ENCODE measurements around the gene SGSM1.
"Not testable (repeated sequence)": the region's sequence is repeated elsewhere in the genome, so short reads cannot be mapped to it uniquely, and the experiment has no call there.

SGSM1 gene

DNA sequence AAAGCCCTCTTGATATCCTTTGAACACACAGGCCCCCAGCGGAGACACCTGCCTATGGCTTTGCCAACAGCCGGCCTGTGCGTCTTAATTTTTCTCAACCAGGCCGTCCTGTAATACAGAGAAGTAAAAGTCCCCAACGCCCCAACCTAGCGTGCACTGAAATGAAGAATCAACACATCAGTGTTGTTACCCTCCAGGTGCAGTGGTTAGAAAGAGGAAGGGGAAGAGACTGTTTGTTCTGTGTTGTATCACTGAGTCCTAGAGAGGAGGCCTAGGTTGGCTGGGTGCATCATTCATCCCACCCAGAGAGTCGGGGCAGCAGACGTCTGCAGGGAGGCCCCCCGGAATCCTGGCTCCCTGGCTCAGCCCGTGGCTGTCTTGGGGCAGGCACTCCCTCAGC, 25.7 kb downstream of the SGSM1 start:
- POLR2A ChIA-PET = no interaction called here
- CTCF ChIA-PET = interaction anchor here (1.2 kb wide), 1 partner anchor 18 kb away, joined by 7 read pairs; no protein-coding TSS in a partner anchor
- no peak overlapping the region for H3K4me3 ChIP-seq (ENCODE audit: low read depth, low read length)
- TF ChIP-seq, protein P1, sequence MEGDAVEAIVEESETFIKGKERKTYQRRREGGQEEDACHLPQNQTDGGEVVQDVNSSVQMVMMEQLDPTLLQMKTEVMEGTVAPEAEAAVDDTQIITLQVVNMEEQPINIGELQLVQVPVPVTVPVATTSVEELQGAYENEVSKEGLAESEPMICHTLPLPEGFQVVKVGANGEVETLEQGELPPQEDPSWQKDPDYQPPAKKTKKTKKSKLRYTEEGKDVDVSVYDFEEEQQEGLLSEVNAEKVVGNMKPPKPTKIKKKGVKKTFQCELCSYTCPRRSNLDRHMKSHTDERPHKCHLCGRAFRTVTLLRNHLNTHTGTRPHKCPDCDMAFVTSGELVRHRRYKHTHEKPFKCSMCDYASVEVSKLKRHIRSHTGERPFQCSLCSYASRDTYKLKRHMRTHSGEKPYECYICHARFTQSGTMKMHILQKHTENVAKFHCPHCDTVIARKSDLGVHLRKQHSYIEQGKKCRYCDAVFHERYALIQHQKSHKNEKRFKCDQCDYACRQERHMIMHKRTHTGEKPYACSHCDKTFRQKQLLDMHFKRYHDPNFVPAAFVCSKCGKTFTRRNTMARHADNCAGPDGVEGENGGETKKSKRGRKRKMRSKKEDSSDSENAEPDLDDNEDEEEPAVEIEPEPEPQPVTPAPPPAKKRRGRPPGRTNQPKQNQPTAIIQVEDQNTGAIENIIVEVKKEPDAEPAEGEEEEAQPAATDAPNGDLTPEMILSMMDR (IDR thresholded peaks at IDR 0.05; ENCODE audit: insufficient read depth, low read length, missing control alignments) = no peak
- no peak for DNase-seq (ENCODE audit: low read depth, low spot score)

DNA sequence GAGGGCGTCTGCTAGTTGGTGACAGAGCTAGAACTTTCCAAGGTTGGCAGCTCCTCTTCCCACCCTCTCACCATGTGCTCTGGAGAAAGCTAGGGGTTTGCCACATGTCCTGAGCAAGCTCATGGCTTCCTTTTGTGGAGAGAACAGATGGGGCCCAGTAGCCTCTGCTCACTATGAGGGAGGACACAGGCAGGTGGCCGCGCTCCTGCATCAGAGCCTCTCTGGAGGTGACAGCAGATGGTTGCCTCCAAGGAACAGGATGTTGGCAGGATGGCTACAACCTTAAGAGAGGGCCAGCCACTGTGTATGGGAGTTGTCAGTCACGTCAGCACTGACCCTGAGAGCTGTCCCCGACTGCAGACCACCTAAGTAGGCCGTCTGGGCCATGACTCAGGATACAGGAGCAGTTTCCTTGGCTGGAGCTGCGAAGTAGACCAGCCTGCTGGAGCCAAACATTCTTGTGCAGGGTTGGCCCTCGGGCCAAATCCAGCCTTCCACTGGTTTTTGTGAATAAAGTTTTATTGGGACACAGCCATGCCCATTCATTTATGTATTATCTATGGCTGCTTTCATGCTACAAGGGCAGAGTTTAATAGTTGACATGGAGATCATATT, 28.0 kb downstream of the SGSM1 start:
- H3K4me3 ChIP-seq (ENCODE audit: low read depth, low read length) = no peak overlapping the region
- CTCF ChIA-PET = interaction anchor here (1.3 kb wide), 1 partner anchor 31 kb away, joined by 5 read pairs; no protein-coding TSS in a partner anchor
- TF ChIP-seq, protein P1 (IDR thresholded peaks at IDR 0.05; ENCODE audit: insufficient read depth, low read length, missing control alignments) = no peak
- DNase-seq (ENCODE audit: low read depth, low spot score) = no peak
- POLR2A ChIA-PET = no interaction called here

DNA sequence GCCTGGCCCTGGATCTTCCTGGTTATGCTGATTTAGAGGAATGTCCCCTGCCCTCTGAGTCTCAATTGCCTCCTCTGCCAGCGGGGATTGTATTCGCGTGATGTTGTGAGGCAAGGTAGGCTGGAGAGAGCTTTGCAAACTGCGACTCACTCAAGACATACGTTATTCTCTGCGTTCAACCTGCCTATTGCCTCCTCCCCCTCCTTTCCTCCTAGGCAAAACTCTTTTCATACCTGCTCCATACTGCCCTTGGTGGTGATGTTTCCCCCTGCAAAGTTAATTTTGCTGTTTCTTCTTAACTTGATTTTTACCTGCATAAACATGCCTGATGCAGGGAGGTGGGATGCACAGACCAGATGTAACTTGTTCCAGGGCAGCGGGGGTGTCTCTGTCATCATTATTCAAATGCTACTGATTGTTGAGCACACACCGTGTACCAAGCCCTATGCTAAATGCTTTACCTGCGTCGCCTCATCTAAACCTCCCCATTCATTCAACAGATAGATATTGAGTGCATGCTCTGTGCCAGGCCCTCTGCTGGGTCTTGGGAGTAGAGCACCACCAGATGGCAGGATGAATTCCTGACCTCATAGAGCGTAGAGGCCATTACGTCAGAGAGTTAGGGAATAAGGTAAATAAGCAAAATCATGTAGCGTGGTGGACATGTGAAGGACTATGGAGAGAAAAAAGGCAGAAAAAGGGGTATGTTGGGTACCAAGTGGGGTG, 29.0 kb downstream of the SGSM1 start:
- DNase-seq (ENCODE audit: low read depth, low spot score) = no peak

DNA sequence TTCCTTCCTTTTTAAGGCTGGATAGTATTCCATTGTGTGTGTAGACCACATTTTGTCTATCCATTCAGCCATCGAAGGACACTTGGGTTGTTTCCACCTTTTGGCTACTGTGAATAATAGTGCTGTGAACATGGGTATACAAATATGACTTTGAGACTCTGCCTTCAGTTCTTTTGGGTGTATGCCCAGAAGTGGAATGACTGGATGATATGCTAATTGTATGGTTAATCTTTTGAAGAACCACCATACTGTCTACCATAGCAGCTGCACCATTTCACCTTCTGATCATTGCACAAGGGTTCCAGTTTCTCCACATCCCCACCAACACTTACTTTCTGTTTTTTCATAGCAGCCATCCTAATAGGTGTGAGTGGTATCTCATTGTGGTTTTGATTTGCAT, 30.3 kb downstream of the SGSM1 start:
- TF ChIP-seq, protein P1 (IDR thresholded peaks at IDR 0.05; ENCODE audit: insufficient read depth, low read length, missing control alignments) = no peak
- no peak overlapping the region for H3K4me3 ChIP-seq (ENCODE audit: low read depth, low read length)
- ChIA-PET CTCF (no interaction called here), POLR2A (no interaction called here)
- DNase-seq (ENCODE audit: low read depth, low spot score) = no peak

More for the DNA sequence above, 29.0 kb downstream of the SGSM1 start:
- TF ChIP-seq, protein P1 (IDR thresholded peaks at IDR 0.05; ENCODE audit: insufficient read depth, low read length, missing control alignments) = no peak
- ChIA-PET POLR2A (no interaction called here), CTCF (interaction anchor here (1.3 kb wide), 1 partner anchor 32 kb away, joined by 5 read pairs; no protein-coding TSS in a partner anchor)
- H3K4me3 ChIP-seq (ENCODE audit: low read depth, low read length) = no peak overlapping the region

DNA sequence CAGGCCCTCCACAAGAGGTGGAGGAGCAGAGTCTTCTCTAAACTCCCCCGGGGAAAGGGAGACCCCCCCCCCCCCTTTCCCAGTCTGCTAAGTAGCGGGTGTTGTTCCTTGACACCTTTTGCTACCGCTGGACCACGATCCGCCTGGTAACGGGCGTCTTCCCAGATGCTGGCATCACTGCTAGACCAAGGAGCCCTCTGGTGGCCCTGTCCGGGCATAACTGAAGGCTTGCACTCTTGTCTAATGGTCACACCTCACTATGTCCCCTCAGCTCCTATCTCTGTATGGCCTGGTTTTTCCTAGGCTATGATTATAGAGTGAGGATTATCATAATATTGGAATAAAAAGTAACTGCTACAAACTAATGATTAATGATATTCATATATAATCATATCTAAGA, 31.5 kb downstream of the SGSM1 start:
- DNase-seq (ENCODE audit: low read depth, low spot score); H3K4me3 ChIP-seq (ENCODE audit: low read depth, low read length); POLR2A ChIA-PET: not testable (repeated sequence)
- CTCF ChIA-PET = interaction anchor here (1.0 to 1.5 kb wide), 2 partner anchors 8 to 12 kb away, joined by 3 to 4 read pairs; no protein-coding TSS in a partner anchor

DNA sequence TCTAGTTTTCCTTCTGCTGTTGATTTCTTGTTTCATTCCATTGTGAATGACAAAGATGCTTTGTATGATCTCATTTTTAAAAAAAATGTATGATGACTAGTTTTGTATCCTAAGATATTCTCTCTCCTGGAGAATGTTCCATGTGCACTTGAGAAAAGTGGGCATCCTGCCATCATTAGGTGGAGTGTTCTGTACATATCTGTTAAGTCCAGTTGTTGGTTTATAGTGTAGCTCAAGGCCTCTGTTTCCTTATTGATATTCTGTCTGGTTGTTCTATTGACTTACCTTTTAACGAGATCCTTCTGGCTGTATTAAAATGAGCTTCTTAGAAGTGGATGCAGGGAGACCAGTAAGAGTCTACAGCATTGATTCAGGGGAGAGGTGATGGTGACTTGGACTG, 35.2 kb downstream of the SGSM1 start:
- no peak overlapping the region for H3K4me3 ChIP-seq (ENCODE audit: low read depth, low read length)
- no peak for DNase-seq (ENCODE audit: low read depth, low spot score)
- CTCF ChIA-PET = no interaction called here
- TF ChIP-seq, protein P1 (IDR thresholded peaks at IDR 0.05; ENCODE audit: insufficient read depth, low read length, missing control alignments) = no peak
- POLR2A ChIA-PET = no interaction called here

Data from AG04449 (cell line).